Stimulated activated CD4-positive, alpha-beta T cell treated with anti-CD3 and anti-CD28 coated beads, Interleukin-15, amount 100 ng/mL, for 24 hours (primary cell): ENCODE measurements around the gene YY1.
"Not testable (repeated sequence)": the region's sequence is repeated elsewhere in the genome, so short reads cannot be mapped to it uniquely, and the experiment has no call there.

Experiments
- DNase-seq: peaks from one replicate; pipeline ENCODE4 v3.0.0-alpha.2; 2020

YY1 gene

GRCh38 chr14:100246809-100247428, 8.0 kb downstream of the YY1 start:
- no peak for DNase-seq

- DNase-seq: no peak
These were observed 12.0 kb downstream of the YY1 start for GRCh38 chr14:100250732-100251465.

- no peak for DNase-seq
These were observed 13.7 kb downstream of the YY1 start for GRCh38 chr14:100252684-100253083.

GRCh38 chr14:100256339-100256895, 17.5 kb downstream of the YY1 start:
- no peak for DNase-seq

GRCh38 chr14:100261621-100262020, 22.7 kb downstream of the YY1 start:
- DNase-seq: peak; percentile 36

GRCh38 chr14:100262545-100262944, 23.6 kb downstream of the YY1 start:
- no peak for DNase-seq

GRCh38 chr14:100263141-100263540, 24.2 kb downstream of the YY1 start:
- no peak for DNase-seq

- DNase-seq: no peak
These were observed 29.0 kb downstream of the YY1 start for GRCh38 chr14:100267990-100268389.

- DNase-seq: no peak
These were observed 29.8 kb downstream of the YY1 start for GRCh38 chr14:100268591-100269207.

- DNase-seq: peak; percentile 18
These were observed 32.4 kb downstream of the YY1 start for GRCh38 chr14:100271247-100271939.

GRCh38 chr14:100274250-100274649, 35.3 kb downstream of the YY1 start:
- no peak for DNase-seq

- no peak for DNase-seq
These were observed 36.3 kb downstream of the YY1 start for GRCh38 chr14:100275214-100275613.

GRCh38 chr14:100278702-100279101, 39.8 kb downstream of the YY1 start:
- no peak for DNase-seq

GRCh38 chr14:100279133-100279532, 40.2 kb downstream of the YY1 start:
- DNase-seq: no peak

- DNase-seq: no peak
These were observed 40.6 kb downstream of the YY1 start for GRCh38 chr14:100279563-100279962.

GRCh38 chr14:100281286-100282082, 42.5 kb downstream of the YY1 start:
- no peak for DNase-seq

GRCh38 chr14:100282083-100282350, 43.1 kb downstream of the YY1 start:
- DNase-seq: no peak

GRCh38 chr14:100282766-100283419, 43.9 kb downstream of the YY1 start:
- DNase-seq: no peak

GRCh38 chr14:100283436-100283835, 44.5 kb downstream of the YY1 start:
- not testable (repeated sequence) for DNase-seq

GRCh38 chr14:100283984-100284881, 45.3 kb downstream of the YY1 start:
- no peak for DNase-seq
